Measurements from ENCODE around the gene CELA2A.
"Not testable (repeated sequence)": the region's sequence is repeated elsewhere in the genome, so short reads cannot be mapped to it uniquely, and the experiment has no call there.

The CELA2A gene

DNA sequence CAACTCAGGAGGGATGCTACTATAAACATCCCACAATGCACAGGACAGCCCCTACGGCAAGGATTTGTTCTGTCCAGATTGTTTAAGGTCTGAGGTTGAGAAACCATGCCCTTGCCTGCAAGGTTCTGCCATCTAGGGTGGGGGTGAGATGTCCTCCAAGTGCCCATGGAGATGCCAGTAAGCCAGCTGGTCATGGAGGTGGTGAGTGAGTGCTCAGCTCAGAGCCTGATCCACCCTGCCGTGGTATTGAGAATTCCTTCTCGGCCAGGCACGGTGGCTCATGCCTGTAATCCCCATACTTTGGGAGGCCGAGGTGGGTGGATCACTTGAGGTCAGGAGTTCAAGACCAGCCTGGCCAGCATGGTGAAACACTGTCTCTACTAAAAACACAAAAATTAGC lies 31.6 kb upstream of the CELA2A start:
- DNase-seq (ENCODE audit: low read depth in 3 of 3), result no peak

DNA sequence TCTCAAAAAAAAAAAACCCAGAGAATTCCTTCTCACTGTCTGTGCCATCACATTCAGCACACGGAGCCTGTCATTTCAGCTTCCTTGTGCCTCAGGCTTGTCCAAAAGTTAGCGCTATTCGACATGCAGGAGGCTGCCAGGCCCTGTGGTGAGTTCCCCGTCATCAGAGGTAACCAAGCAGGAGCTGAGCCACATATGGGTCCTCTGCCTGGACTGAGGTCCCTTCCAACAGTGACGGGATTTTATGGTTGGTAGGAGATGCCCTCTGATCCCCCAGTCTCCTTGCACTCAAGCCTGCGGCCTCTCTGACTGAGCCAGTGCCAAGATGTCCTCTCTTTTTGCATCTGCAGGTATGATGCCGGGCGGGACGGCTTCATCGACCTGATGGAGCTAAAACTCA lies 31.0 kb upstream of the CELA2A start:
- no peak for DNase-seq (ENCODE audit: low read depth in 3 of 3)

DNA sequence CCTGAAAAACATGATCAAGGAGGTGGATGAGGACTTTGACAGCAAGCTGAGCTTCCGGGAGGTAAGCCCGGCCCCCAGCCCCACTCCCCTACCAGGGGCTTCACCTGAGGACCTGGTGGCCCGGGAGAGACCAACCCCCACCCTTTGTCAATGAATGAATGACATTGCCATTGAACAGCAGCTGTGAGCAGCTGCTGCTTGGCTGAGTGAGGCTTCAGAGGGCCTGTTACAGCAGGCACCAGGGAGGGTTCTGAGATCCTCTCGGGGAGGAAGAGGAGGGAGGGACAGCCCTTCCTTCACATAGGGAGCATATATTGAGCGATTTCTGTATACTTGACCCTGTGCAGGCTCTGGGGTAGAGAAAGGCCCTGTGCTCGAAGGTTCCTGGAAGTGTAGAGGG lies 30.6 kb upstream of the CELA2A start:
- DNase-seq (ENCODE audit: low read depth in 3 of 3), result no peak

DNA sequence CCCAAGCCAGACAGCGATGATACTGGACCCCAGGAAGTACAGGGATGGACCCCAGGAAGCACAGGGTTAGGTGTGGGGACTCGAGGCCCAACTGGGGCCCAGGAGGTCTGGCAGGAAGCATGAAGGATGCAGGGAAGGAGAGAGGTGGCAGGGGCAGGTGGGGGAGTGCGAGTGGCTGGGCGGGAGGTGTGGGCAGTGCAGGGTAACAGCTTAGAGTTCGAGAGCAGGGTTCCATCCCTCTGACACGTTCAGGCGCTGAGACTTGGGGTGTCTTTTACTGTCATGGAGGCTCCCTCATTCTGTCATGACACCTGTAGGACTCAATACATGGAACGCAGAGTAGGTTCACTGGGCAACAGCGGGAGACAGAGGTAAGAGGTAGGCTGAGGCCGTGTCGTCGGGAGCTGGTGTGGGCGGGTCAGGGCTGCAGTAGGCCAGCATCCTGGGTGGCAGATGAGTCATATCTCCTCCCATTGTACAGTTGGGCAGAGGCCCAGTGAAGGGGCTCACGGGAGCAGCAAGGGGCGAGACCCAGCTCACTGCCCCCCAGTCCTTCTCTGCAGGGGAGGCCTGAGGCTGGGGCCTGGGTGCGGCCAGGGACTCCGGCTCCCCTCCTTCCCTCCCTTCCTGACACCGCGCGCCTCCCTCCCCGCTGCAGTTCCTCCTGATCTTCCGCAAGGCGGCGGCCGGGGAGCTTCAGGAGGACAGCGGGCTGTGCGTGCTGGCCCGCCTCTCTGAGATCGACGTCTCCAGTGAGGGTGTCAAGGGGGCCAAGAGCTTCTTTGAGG lies 29.8 kb upstream of the CELA2A start:
- no peak for DNase-seq (ENCODE audit: low read depth in 3 of 3)

DNA sequence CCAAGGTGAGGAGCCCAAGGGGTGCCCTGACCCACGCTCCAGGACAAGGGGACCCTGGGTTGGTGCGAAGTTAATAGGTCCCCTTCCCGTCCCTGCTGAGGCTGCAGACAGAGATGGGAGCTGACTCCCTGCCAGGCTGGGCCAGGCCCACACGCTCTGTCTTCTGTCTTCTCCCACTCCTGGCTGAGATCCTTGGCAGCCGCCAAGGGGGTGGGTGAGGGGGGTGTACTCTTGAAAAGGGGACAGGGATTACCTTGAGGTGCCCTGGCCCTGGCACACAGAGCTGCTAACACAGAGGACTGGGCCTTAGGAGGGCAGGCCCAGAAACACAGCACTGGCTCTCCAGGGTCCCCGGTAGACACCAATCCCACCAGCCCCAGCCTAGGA lies 29.3 kb upstream of the CELA2A start:
- DNase-seq (ENCODE audit: low read depth in 3 of 3), result no peak

DNA sequence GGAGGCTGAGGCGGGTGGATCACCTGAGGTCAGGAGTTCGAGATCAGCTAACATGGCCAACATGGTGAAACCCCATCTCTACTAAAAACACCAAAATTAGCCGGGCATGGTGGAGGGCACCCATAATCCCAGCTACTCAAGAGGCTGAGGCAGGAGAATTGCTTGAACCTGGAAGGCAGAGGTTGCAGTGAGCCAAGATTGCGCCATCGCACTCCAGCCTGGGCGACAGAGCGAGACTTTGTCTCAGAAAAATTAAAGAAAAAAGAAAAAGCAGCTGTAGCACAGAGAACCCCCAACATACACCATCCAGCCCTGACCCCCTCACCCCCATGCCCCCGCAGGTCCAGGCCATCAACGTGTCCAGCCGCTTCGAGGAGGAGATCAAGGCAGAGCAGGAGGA lies 28.3 kb upstream of the CELA2A start:
- not testable (repeated sequence) for DNase-seq (ENCODE audit: low read depth in 3 of 3)

DNA sequence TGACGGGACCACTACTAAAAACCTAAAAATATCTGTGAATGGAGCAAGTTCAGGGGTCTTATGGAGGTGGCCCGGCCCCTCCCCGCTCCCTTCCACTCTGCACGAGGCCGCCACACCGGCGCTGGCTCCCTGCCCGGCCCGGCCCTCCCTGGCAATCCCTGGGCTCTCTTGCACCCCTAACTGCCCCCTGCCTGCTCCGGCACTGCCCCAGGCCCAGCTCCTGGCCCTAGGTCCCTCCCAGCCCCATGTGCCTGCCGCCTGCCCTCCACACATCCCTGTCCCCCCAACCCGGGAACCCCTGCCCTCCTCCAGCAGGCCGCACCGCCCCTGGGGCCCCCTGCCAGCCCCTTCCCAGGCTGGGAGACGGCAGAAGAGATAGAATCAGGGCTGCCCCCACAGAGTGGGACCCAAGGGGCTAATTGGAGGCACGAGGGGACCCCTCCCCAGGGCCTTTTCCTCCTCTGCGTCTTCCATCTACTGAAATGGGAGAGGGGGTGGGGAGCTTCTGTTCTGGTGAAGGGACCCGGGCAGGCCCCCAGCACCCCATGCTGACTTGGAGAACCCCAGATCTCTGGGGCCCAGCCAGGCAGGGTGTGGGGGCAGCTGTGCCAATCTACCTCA lies 27.6 kb upstream of the CELA2A start:
- DNase-seq (ENCODE audit: low read depth in 3 of 3), result no peak

DNA sequence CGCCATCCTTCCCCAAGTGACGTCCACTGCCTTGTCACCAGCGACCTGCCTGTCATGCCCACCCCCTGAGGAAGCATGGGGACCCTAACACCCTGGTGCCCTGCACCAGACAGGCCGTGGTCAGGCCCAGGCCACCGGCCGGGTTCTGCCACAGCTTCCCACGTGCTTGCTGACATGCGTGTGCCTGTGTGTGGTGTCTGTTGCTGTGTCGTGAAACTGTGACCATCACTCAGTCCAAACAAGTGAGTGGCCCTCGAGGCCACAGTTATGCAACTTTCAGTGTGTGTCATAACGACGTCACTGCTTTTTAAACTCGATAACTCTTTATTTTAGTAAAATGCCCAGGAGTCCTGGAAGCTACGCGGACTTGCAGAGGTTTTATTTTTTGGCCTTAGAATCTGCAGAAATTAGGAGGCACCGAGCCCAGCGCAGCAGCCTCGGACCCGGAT lies 26.8 kb upstream of the CELA2A start:
- no peak for DNase-seq (ENCODE audit: low read depth in 3 of 3)

DNA sequence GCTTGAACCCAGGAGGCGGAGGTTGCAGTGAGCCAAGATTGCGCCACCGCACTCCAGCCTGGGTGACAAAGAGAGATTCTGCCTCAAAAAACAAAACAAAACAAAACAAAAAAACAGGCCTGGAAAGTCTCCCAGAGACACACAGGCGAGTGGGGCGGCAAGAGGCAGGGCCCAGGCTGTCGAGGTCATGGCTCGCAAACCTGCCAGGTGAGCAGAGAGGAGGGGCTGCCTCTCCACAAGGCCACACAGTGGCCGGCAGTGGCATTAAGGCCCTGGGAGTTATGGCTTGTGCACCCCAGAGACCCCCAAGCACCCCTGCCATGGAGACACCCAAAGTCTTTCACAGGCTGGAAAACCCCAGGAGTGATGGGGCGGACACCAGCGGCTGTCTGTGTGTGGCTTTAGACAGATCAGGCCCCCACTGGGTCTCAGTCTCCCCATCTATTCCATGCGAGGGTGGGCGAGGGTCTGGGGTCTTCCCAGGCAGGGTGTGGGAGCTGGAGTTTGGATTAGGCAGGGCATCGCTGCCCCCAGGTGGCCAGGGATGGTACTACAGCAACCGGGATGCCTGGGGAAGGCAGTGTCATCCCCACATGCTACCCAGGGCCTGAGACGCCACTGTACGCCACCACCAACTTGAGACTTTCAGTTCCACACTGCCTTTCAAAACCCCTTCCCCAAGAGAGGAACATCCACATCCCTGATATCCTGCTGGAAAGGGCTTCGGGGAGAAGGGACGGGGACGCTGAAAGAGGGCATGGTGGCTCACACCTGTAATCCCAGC lies 25.6 kb upstream of the CELA2A start:
- DNase-seq (ENCODE audit: low read depth in 3 of 3), result peak; percentile 58 to 66 (median 59)

DNA sequence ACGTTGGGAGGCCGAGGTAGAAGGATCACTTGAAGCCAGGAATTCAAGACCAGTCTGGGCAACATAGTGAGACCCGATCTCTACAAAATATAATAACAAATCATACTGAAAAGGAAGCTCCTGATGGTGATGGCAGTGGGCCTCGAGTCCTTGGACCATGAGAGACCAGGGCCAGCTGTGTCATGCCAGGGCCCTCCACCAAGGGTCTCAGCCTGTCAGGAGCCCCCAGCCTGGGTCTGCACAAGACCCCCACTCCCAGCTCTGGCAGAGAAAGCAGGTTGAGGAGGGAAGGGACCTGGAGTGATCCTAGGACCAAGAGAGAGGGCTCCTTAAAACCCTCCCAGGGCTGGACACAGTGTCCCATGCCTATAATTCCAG lies 25.0 kb upstream of the CELA2A start:
- DNase-seq (ENCODE audit: low read depth in 3 of 3), result no peak

DNA sequence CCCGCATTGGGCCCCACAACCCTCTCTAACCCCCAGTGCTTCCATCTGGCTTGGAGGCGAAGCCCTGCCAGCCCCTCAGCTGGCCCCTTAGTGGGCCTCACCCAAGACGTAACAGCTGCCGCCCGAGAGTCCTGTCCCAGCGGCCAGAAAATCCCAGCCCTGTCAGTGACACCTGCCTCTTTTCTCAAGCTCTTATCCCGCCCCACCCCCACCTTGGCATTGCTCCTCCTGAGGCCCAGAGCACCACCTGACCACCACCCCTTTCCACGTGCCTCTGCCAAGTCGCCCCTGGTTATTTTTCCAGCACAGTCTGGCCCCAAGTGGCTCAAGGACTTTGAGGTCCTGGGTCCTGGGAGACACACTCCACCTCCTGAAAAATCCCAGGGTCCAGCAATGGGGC lies 24.2 kb upstream of the CELA2A start:
- DNase-seq (ENCODE audit: low read depth in 3 of 3), result no peak

DNA sequence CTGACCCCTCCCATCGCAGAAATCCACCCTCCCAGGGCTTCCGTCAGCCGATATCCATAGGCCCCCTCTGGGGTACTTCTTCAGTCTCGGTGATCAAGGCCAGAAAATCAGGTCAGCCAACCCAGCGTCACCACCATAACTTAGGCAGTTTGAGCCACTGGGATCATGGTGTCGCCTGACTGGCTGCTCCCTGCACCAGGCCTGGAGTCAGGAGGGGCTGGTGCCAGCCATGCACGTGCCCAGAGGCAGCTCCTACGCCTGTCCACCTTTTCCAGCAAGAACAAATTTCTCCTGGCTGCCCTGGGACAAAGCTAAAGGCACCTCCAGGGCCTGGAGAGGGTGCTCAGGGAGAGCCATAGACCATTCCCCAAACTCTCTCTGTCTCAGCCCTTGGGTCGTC lies 23.1 kb upstream of the CELA2A start:
- no peak for DNase-seq (ENCODE audit: low read depth in 3 of 3)

DNA sequence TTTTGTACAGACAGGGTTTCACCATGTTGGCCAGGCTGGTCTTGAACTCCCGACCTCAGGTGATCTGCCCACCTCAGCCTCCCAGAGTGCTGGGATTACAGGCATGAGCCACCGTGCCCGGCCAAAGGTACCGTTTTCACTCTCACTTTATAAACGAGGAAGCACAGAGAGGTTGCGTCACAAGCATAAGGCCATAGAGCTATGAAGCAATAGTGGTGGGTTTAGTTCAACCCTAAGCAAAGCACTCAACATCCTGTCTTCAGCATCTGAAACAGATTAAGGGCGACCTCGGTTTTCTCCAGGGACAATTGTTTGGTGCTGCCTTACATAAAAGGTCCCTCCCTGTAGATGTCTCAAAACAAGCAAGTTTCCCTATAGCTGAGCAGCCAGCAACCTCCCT lies 21.8 kb upstream of the CELA2A start:
- DNase-seq (ENCODE audit: low read depth in 3 of 3), result not testable (repeated sequence)

DNA sequence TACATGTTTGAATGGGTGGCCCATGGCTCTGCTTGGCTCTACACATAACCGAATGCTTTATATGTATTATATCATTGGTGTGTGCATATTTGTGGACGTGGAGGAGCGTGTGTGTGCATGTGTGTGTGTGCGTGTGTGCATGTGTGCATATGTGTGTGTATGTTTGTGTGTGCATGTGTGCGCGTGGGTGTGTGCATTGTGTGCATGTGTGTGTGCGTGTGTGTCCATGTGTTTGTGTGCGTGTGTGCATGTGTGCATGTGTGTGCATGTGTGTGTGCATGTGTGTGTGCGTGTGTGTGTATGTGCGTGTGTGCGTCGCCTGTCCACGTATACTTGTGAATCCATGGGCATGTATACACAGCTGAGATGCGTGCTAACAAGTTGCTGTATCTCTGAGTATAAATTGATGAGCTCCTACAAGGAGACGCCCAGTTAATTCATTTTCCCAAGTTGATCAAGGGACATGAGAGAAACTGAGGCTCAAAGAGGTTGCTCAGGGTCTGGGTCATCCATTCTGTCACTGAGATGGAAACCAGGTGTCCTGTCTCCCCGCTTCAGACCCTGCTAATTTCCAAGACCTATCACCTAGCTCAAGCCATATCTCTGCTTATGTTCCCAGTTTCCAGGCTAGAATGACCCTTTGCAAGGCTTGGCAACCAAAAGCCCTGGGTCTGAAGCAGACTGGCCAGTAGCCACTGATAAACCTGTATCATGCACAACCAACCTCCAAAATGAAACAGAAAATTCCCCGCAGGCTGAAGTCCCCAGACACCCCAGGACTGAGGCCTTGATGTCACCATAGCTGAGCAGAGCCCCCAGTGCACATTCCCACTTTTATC lies 21.1 kb upstream of the CELA2A start:
- DNase-seq (ENCODE audit: low read depth in 3 of 3), result no peak

DNA sequence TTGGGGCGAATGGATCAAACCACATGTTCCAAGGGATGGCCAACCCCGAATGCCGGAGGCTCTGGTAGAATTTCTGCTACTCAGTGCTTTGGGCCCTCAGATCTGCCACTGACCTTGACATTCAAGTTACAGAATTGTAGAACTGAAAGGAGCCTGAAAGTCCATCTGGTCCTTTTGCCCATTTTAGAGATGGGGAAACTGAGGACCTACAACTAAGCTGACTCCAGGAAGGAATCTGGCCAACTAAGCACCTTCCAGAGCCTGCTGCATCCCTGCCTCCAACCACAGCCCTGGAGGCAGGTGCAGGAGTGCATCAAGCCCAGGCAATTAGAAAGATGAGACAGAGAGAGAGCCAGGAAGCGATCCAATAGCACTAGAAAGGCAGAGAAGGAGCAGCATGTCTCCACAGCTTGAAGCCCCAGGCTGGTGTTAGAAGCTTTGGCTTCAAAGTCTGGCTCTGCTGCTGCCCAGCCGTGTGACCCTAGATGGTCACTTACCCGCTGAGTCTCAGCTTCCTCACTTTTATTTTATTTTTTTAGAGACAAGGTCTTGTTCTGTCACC lies 19.6 kb upstream of the CELA2A start:
- DNase-seq (ENCODE audit: low read depth in 3 of 3), result no peak

DNA sequence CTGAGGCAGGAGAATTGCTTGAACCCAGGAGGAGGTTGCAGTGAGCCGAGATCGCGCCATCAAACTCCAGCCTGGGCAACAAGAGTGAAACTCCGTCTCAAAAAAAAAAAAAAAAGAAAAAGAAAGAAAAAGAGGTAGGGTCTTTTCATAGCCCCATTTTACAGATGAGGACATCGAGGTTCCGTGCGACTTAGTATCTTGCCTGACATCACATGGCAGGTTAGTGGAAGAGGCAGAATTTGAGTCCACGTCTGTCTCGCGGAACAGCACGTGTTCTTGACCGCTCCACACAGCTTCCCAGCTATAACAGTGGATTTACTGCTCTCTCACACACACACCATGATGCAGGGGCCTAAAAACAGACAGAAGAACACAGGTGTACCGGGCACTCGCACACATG lies 17.2 kb upstream of the CELA2A start:
- DNase-seq (ENCODE audit: low read depth in 3 of 3), result no peak

DNA sequence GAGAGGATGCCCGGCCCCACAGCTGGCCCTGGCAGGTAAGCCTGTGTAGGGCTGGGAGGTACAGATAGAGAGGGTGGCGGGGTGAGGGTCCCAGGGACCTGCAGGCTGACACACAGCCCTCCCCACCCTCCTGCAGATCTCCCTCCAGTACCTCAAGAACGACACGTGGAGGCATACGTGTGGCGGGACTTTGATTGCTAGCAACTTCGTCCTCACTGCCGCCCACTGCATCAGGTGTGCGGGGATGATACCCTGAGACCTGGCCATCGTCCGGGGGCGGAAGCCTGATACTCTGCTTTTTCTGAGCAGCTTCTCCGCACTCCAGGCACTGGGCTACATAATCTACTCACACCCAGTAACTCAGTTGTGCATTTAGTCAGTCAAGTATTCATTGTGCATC lies 16.2 kb upstream of the CELA2A start:
- DNase-seq (ENCODE audit: low read depth in 3 of 3), result no peak

DNA sequence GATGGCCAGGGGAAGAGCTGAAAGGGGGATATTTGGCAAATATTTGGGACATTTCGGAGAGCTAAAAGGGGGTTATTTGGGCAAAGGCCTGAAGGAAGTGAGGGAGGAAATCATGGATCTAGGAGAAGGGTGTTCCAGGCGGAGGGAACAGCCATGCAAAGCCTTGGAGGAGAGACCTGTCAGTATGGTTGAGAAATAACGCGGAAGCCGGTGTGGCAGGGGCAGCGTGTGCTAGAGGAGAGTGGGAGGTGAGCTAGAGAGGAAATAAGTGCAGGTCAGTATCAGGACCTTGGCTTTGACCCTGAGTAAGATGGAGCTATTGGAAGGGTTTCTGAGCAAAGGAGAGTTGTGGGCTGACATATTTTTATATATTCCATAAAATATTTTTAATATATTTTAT lies 15.3 kb upstream of the CELA2A start:
- DNase-seq (ENCODE audit: low read depth in 3 of 3), result no peak

DNA sequence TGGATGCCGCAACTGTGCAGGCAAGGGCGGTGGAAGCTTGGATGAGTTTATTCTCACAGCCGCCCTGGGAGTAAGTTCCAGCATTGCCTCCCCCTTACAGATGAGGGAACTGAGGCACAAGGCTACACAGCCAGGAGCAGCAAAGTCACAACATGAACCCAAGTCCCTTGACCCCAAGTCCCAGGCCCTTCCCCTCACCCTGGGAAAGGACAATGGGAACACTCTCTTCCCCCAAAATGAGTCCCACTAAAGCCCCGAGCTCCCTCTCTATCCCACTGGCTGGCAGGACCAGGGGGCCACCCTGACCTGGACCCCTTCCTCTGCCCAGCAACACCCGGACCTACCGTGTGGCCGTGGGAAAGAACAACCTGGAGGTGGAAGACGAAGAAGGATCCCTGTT lies 14.4 kb upstream of the CELA2A start:
- DNase-seq (ENCODE audit: low read depth in 3 of 3), result no peak

DNA sequence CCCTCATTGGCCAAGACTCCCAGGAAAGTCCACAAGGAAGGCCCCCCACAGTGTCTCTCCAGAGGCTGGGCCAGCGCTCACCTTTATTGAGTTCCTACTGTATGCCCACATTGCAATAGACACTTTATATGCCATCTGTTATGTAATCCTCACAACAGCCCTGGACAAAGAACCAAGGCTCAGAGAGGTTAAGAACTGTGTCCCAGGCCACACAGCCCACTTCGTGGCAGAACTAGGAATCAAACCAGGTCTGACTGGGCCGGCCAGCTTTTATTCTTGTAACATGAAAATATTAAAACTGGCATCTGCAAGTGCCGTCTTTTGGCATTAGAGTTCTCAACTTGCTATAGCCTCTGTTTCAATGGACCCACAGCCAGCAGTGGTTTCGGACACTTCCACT lies 13.8 kb upstream of the CELA2A start:
- no peak for DNase-seq (ENCODE audit: low read depth in 3 of 3)

DNA sequence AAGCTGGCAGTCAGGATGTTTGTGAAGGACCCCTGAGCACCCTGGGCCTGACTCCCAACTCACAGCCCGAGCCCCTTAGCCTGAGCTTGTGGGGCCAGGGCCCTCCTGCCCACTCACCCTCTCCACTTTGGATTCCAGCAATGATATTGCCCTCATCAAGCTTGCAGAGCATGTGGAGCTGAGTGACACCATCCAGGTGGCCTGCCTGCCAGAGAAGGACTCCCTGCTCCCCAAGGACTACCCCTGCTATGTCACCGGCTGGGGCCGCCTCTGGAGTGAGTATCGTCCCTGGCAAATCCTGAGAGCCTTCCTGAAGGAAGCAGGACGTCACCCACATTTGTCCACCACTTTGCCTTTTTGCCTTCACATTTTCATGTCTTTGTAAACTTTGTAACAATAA lies 13.3 kb upstream of the CELA2A start:
- DNase-seq (ENCODE audit: low read depth in 3 of 3), result no peak

Data from stimulated activated CD4-positive, alpha-beta T cell treated with anti-CD3 and anti-CD28 coated beads, TNF-alpha, amount 100 ng/mL, for 4 hours (primary cell).